WTC11 (cell line): ENCODE data around the gene SH3PXD2A. TPM values are rescaled to one million over a fixed set of nuclear protein-coding genes. Genes with fewer than 3 reads are reported as not detected.

Experiments used
- ATAC-seq: fragments of 200-7000 bp; cut with Tn5 transposase; 2 replicates; pipeline ENCODE4 v1.10.0; 2021; ENCODE audit warnings: mild to moderate bottlenecking, moderate library complexity
- CTCF ChIA-PET: fragments of 300-600 bp; sonication (Branson Sonifier 250); formaldehyde crosslinking; loops from one replicate; lab custom pipeline; 2021; ENCODE audit warnings: antibody characterized with exemption; lab: Charles Lee
- POLR2A ChIA-PET: fragments of 350-600 bp; sonication (Branson Sonifier 250); formaldehyde crosslinking; loops from one replicate; lab custom pipeline; 2021; ENCODE audit warnings: antibody characterized with exemption; lab: Charles Lee
- DNase-seq: peaks from one replicate; pipeline ENCODE4 v3.0.0; 2021; ENCODE audit warnings: low spot score
- H3K27ac Mint-ChIP-seq: 2 replicates; pipeline ENCODE4 v1.8.0; 2021; ENCODE audit warnings: mixed read lengths
- H3K27me3 Mint-ChIP-seq: 2 replicates; pipeline ENCODE4 v1.8.0; 2021; ENCODE audit warnings: low read depth, mild to moderate bottlenecking, moderate library complexity, mixed read lengths
- H3K36me3 Mint-ChIP-seq: 2 replicates; pipeline ENCODE4 v1.8.0; 2021; ENCODE audit warnings: mixed read lengths
- H3K4me1 Mint-ChIP-seq: 2 replicates; pipeline ENCODE4 v1.8.0; 2022; ENCODE audit warnings: mixed read lengths
- H3K4me3 Mint-ChIP-seq: 2 replicates; pipeline ENCODE4 v1.8.0; 2021; ENCODE audit warnings: mild to moderate bottlenecking, moderate library complexity, mixed read lengths
- H3K9me3 Mint-ChIP-seq: 2 replicates; pipeline ENCODE4 v1.8.0; 2021; ENCODE audit warnings: mixed read lengths
- ATF3 ChIP-seq: sonication (generic); formaldehyde crosslinking; conservative IDR thresholded peaks from 2 replicates; pipeline ENCODE4 v1.8.1; 2022; ENCODE audit warnings: mild to moderate bottlenecking, missing genetic modification reagents
- CTCF ChIP-seq: fragments of 200-600 bp; IDR thresholded peaks from 2 replicates; pipeline ENCODE4 v1.8.0; 2022; ENCODE audit warnings: antibody characterized with exemption
- ELF4 ChIP-seq: sonication (generic); formaldehyde crosslinking; IDR thresholded peaks from 2 replicates; pipeline ENCODE4 v1.8.1; 2022; ENCODE audit warnings: low read depth, mild to moderate bottlenecking, moderate library complexity, missing genetic modification reagents
- FOXJ3 ChIP-seq: sonication (generic); formaldehyde crosslinking; IDR thresholded peaks from 2 replicates; pipeline ENCODE4 v1.9.0; 2021; ENCODE audit warnings: missing genetic modification reagents, mild to moderate bottlenecking, borderline replicate concordance
- HMGA2 ChIP-seq: fragments of 250-450 bp; sonication (Bioruptor Pico); IDR thresholded peaks from 2 replicates; pipeline ENCODE4 v1.4.0; 2021; ENCODE audit warnings: mild to moderate bottlenecking, moderate library complexity
- JUN ChIP-seq: sonication (generic); formaldehyde crosslinking; IDR thresholded peaks from 2 replicates; pipeline ENCODE4 v1.8.0; 2023; ENCODE audit warnings: mild to moderate bottlenecking, missing genetic modification reagents
- NR2C2 ChIP-seq: sonication (generic); formaldehyde crosslinking; IDR thresholded peaks from 2 replicates; pipeline ENCODE4 v1.8.0; 2022; ENCODE audit warnings: mild to moderate bottlenecking, missing genetic modification reagents
- SMAD3 ChIP-seq: sonication (generic); formaldehyde crosslinking; IDR thresholded peaks from 2 replicates; pipeline ENCODE4 v1.8.0; 2022; ENCODE audit warnings: missing genetic modification reagents, mild to moderate bottlenecking, borderline replicate concordance
- SOX15 ChIP-seq: fragments of 250-450 bp; sonication (Bioruptor Pico); IDR thresholded peaks from 2 replicates; pipeline ENCODE4 v1.9.0; 2021; ENCODE audit warnings: mild to moderate bottlenecking
- STAT6 ChIP-seq: sonication (generic); formaldehyde crosslinking; conservative IDR thresholded peaks from 2 replicates; pipeline ENCODE4 v1.8.1; 2023; ENCODE audit warnings: mild to moderate bottlenecking, low read depth, missing genetic modification reagents, moderate library complexity
- TP53 ChIP-seq: sonication (generic); formaldehyde crosslinking; IDR thresholded peaks from 2 replicates; pipeline ENCODE4 v1.8.1; 2023; ENCODE audit warnings: mild to moderate bottlenecking, missing genetic modification reagents
- ZNF121 ChIP-seq: sonication (generic); formaldehyde crosslinking; IDR thresholded peaks from 2 replicates; pipeline ENCODE4 v1.8.0; 2023; ENCODE audit warnings: missing genetic modification reagents
- ZNF396 ChIP-seq: fragments of 250-450 bp; sonication (Bioruptor Pico); IDR thresholded peaks from 2 replicates; pipeline ENCODE4 v1.8.0; 2021; ENCODE audit warnings: mild to moderate bottlenecking, moderate library complexity, borderline replicate concordance
- total RNA-seq: library from RNA; stranded (reverse); gene quantifications from 3 replicates; pipeline ENCODE4 v1.2.3, GENCODE V29; 2021
- TF ChIP-seq, protein P1 (sequence below): sonication (generic); formaldehyde crosslinking; IDR thresholded peaks from 2 replicates; pipeline ENCODE4 v1.8.0; 2022; ENCODE audit warnings: mild to moderate bottlenecking, missing genetic modification reagents
- TF ChIP-seq, protein P2 (sequence below): sonication (generic); formaldehyde crosslinking; IDR thresholded peaks from 2 replicates; pipeline ENCODE4 v1.8.0; 2023; ENCODE audit warnings: mild to moderate bottlenecking, missing genetic modification reagents

Gene SH3PXD2A
- total RNA-seq, 1 experiment from 2014 or later, result 15.7 TPM

DNA sequence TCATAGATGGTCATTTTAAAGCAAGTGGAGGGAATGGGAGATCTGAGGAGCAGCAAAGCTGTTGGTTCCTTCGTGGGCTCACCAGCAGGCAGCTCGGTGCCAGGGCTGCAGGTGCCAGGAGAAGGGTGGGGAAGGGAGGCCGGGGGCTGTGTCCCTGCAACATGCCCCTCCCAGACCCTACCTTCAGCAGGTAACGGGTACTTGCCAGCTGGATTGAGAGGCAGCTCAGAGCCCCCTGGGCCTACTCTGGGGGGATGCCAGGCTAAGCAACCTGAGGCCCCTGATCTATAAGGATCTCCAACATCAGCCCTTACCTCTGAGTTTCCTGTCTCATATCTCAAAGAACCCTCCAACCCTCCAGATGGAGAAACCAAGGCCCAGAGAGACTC, 188.6 kb downstream of the SH3PXD2A start:
- no peaks in the 10 kb centered on the region for H3K27me3 Mint-ChIP-seq

GRCh38 chr10:103666087-103666761, 189.2 kb downstream of the SH3PXD2A start:
- no peak overlapping the region for H3K4me3 Mint-ChIP-seq
- no peaks in the 10 kb centered on the region for H3K27me3 Mint-ChIP-seq
- ChIA-PET CTCF (interaction anchor here (0.5 to 4.4 kb wide), 19 partner anchors 8 to 119 kb away, joined by 3 to 50 read pairs (median 4); no protein-coding TSS in a partner anchor), POLR2A (no interaction called here)
- no peaks in the 10 kb centered on the region for H3K9me3 Mint-ChIP-seq
- peaks cover 28% of the 10 kb centered on the region for H3K4me1 Mint-ChIP-seq
- TF ChIP-seq ELF4 (CRISPR knock-in tag) (no peak), CTCF (0 out of 2 replicates have a peak, but pooled peaks have one; percentile 29)
- peak overlapping the region; percentile 73; the same call in 1 of the 2 replicates for H3K27ac Mint-ChIP-seq
- no peaks in the 10 kb centered on the region for H3K36me3 Mint-ChIP-seq
- peak; percentile 14; the same call in 1 of the 2 replicates for ATAC-seq
- peak; percentile 70 for DNase-seq

More for the DNA sequence above, 188.6 kb downstream of the SH3PXD2A start:
- CTCF ChIA-PET, result interaction anchor here (1.0 to 4.4 kb wide), 13 partner anchors 8 to 103 kb away, joined by 3 to 50 read pairs (median 4); no protein-coding TSS in a partner anchor
- TF ChIP-seq NR2C2 (CRISPR knock-in tag) (no peak), SOX15 (CRISPR knock-in tag) (no peak), JUN (CRISPR knock-in tag) (no peak), HMGA2 (CRISPR knock-in tag) (no peak), FOXJ3 (no peak)
- TF ChIP-seq, protein P1, sequence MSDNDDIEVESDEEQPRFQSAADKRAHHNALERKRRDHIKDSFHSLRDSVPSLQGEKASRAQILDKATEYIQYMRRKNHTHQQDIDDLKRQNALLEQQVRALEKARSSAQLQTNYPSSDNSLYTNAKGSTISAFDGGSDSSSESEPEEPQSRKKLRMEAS (CRISPR knock-in tag), result no peak
- no peak for DNase-seq
- ATAC-seq, result no peak
- peaks cover 28% of the 10 kb centered on the region for H3K4me1 Mint-ChIP-seq
- H3K27ac Mint-ChIP-seq, result no peak overlapping the region
- POLR2A ChIA-PET, result no interaction called here
- no peak overlapping the region for H3K4me3 Mint-ChIP-seq
- no peaks in the 10 kb centered on the region for H3K9me3 Mint-ChIP-seq
- no peaks in the 10 kb centered on the region for H3K36me3 Mint-ChIP-seq

DNA sequence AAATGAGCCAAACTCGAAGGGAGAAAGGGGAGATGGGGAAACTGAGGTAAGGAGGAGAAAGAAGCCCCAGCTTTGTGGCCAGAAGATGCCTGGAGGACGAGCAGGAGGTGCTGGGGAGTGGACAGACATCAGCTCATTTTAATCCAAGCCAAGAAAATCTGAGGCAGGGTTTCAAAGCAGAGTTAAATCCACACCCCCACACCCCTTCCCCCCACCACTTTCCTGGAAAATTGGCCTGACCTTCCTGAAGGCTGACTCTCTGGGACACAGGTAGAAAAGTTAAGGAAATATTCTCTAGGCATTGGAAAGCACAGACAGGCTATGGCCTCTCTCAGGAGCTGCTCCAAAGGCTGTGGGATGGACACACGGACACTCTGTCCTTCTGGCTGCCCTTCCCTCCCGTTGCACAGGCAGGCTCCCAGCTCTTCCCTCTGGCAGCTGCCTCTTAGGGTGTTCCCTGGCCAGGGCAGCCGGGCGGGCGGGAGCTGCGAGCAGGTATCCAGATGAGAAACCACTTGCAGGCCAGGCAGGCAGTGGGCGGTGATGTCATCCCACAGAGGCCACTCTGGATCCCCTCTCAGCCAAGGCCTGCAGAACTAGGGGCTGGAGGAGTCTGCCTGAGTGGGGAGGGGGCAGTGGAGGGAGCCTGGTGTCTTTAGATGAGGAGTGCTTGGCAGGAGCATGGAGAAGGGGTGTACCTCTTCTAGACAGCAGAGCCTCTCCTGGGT, 190.1 kb downstream of the SH3PXD2A start:
- no peak overlapping the region for H3K27ac Mint-ChIP-seq
- H3K27me3 Mint-ChIP-seq, result no peaks in the 10 kb centered on the region
- H3K4me1 Mint-ChIP-seq, result peaks cover 33% of the 10 kb centered on the region
- POLR2A ChIA-PET, result interaction anchor here (0.5 to 0.7 kb wide), 2 partner anchors 20 to 178 kb away, joined by 3 read pairs; no protein-coding TSS in a partner anchor
- TF ChIP-seq STAT6 (CRISPR knock-in tag), result no peak
- no peak for TF ChIP-seq ATF3
- no peak for TF ChIP-seq ZNF121
- no peak for TF ChIP-seq SMAD3
- TF ChIP-seq, all 79 proteins: peak for 0
- H3K9me3 Mint-ChIP-seq, result no peaks in the 10 kb centered on the region
- ATAC-seq (no peak), DNase-seq (no peak)
- CTCF ChIA-PET, result interaction anchor here (0.5 to 4.4 kb wide), 18 partner anchors 9 to 118 kb away, joined by 3 to 50 read pairs (median 4); no protein-coding TSS in a partner anchor
- no peak overlapping the region for H3K4me3 Mint-ChIP-seq
- H3K36me3 Mint-ChIP-seq, result no peaks in the 10 kb centered on the region

DNA sequence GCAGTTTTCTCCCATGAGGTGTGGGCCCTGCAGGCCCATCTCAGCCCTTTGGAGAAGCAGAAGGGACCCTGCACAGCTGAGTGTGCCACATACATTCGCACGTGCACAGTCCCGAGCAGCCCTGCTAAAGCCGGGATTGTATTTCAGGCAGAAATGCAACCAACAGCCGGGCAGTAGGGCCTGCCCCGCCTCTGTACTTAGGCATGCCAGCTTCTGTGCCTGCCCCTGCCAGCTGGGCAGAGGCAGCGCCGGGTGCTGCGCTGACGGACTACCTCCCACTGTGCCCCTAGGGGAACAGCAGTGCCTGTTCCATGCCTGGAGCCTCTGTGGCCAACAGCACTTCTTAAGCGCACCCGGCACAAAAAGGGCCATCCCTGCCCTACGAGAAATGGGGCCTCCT, 191.6 kb downstream of the SH3PXD2A start:
- H3K4me1 Mint-ChIP-seq, result peaks cover 25% of the 10 kb centered on the region
- ChIA-PET CTCF (interaction anchor here (1.3 to 5.8 kb wide), 2 partner anchors 23 to 71 kb away, joined by 3 to 32 read pairs; no protein-coding TSS in a partner anchor), POLR2A (no interaction called here)
- H3K27ac Mint-ChIP-seq, result no peak overlapping the region
- H3K9me3 Mint-ChIP-seq, result no peaks in the 10 kb centered on the region
- H3K27me3 Mint-ChIP-seq, result no peaks in the 10 kb centered on the region
- no peak for ATAC-seq
- DNase-seq, result no peak
- no peak overlapping the region for H3K4me3 Mint-ChIP-seq
- no peaks in the 10 kb centered on the region for H3K36me3 Mint-ChIP-seq
- TF ChIP-seq, protein P2, sequence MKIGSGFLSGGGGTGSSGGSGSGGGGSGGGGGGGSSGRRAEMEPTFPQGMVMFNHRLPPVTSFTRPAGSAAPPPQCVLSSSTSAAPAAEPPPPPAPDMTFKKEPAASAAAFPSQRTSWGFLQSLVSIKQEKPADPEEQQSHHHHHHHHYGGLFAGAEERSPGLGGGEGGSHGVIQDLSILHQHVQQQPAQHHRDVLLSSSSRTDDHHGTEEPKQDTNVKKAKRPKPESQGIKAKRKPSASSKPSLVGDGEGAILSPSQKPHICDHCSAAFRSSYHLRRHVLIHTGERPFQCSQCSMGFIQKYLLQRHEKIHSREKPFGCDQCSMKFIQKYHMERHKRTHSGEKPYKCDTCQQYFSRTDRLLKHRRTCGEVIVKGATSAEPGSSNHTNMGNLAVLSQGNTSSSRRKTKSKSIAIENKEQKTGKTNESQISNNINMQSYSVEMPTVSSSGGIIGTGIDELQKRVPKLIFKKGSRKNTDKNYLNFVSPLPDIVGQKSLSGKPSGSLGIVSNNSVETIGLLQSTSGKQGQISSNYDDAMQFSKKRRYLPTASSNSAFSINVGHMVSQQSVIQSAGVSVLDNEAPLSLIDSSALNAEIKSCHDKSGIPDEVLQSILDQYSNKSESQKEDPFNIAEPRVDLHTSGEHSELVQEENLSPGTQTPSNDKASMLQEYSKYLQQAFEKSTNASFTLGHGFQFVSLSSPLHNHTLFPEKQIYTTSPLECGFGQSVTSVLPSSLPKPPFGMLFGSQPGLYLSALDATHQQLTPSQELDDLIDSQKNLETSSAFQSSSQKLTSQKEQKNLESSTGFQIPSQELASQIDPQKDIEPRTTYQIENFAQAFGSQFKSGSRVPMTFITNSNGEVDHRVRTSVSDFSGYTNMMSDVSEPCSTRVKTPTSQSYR (CRISPR knock-in tag), result no peak
- no peak for TF ChIP-seq ZNF396 (CRISPR knock-in tag)
- TF ChIP-seq, protein P1 (CRISPR knock-in tag), result no peak
- no peak for TF ChIP-seq TP53 (CRISPR knock-in tag)
- TF ChIP-seq STAT6 (CRISPR knock-in tag), result no peak
